RKO (cell line): ENCODE results near the gene HCAR1.
"Not testable (repeated sequence)": the region's sequence is repeated elsewhere in the genome, so short reads cannot be mapped to it uniquely, and the experiment has no call there.

Source experiments
- DNase-seq: peaks from one replicate; pipeline ENCODE4 v3.0.0-alpha.2; 2016; ENCODE audit warnings: low spot score

Gene HCAR1

DNA sequence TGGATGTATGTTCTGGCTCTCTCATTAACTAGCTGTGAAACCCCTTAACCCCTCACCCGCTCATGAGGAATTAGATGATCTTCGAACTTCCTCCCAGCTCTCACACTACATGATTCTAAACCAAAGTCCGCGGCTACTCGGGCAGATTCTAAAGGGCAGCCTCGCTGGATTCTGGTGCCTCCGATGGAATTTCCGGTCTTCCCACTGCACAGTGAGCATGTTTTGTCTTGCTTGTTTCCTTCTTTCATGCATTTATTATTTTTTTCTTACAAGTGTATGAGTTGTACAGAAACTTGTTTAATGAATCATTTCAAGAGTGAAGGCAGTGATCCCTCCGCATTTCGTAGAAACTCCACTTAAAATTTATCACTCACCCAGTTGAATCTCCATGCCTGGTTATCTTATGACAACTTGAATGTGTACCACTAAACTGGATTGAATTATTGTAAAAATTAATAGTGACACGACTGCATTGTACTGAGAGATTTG, 9.5 kb downstream of the HCAR1 start:
- no peak for DNase-seq

- not testable (repeated sequence) for DNase-seq
These were observed 14.0 kb downstream of the HCAR1 start, which contains the start of gene HCAR3 for GRCh38 chr12:122716658-122717057. TSS of gene HCAR3 (minus strand) at chr12:122716811. CDS start at chr12:122716737, 74 bp downstream.

DNA sequence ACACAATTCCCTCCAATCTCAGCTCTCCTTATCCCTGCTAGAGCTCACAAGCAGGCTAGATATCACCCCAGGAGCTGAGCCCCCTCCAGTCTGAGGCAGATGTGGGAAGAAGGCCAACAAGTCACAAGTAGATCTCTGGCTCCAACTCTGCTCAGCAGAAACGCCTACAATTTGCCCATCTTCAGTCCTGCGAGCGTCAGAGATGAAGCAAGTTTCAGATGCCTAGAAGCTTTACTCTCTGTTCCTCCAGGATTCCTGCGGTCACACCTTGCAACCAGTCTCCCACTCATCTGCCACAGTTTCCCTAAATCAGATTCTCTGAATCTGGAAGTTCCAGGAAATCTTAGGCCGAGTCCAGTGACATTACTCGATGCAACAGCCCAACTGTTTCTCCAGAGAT, 15.4 kb downstream of the HCAR1 start:
- not testable (repeated sequence) for DNase-seq

DNA sequence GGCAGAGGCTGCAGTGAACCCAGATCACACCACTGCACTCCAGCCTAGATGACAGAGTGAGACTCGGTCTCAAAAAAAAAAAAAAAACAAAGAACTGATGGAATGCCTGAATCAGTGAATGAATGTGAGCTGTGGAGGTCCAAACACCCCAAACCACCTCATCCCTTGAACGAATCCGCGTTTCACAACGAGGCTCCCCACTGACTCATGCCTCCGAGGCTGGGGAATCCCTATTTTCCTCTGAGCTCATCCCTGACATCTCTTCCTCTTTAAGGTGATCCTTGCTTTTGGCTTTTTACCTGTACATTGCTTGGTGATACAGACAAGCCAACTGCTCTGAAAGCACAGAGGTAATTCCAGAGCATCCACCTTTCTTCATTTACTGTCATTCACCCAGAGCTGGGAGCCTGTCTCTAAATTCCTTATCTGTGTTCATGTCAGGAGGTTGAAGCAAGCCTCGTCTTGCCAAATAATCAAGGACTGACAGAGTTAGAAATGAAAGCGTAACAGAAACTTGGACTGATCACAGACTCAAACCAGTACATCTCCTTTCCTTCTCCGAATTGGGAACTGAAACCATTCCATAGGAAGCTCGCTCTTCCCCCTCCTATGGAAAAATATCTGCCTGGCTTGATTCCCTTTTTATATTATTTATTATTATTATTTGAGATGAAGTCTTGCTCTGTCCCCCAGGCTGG, 17.0 kb downstream of the HCAR1 start:
- not testable (repeated sequence) for DNase-seq

GRCh38 chr12:122711266-122711665, 19.4 kb downstream of the HCAR1 start:
- not testable (repeated sequence) for DNase-seq

- DNase-seq = not testable (repeated sequence)
These were observed 20.3 kb downstream of the HCAR1 start for GRCh38 chr12:122710341-122710740.

GRCh38 chr12:122709287-122709686, 21.4 kb downstream of the HCAR1 start:
- DNase-seq = not testable (repeated sequence)

GRCh38 chr12:122703841-122704240, 26.8 kb downstream of the HCAR1 start:
- DNase-seq = not testable (repeated sequence)

- not testable (repeated sequence) for DNase-seq
These were observed 27.6 kb downstream of the HCAR1 start, which contains the start of gene HCAR2 for GRCh38 chr12:122702890-122703611. TSS of gene HCAR2 (minus strand) at chr12:122703357. CDS start at chr12:122703283, 74 bp downstream.

GRCh38 chr12:122701481-122701880, 29.2 kb downstream of the HCAR1 start:
- DNase-seq = not testable (repeated sequence)

DNA sequence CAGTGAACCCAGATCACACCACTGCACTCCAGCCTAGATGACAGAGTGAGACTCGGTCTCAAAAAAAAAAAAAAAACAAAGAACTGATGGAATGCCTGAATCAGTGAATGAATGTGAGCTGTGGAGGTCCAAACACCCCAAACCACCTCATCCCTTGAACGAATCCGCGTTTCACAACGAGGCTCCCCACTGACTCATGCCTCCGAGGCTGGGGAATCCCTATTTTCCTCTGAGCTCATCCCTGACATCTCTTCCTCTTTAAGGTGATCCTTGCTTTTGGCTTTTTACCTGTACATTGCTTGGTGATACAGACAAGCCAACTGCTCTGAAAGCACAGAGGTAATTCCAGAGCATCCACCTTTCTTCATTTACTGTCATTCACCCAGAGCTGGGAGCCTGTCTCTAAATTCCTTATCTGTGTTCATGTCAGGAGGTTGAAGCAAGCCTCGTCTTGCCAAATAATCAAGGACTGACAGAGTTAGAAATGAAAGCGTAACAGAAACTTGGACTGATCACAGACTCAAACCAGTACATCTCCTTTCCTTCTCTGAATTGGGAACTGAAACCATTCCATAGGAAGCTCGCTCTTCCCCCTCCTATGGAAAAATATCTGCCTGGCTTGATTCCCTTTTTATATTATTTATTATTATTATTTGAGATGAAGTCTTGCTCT, 30.5 kb downstream of the HCAR1 start:
- DNase-seq = not testable (repeated sequence)

- not testable (repeated sequence) for DNase-seq
These were observed 33.7 kb downstream of the HCAR1 start for GRCh38 chr12:122696922-122697321.

- DNase-seq = no peak
These were observed 39.1 kb downstream of the HCAR1 start for GRCh38 chr12:122691566-122691965.

GRCh38 chr12:122688291-122688690, 42.4 kb downstream of the HCAR1 start:
- DNase-seq = no peak

DNA sequence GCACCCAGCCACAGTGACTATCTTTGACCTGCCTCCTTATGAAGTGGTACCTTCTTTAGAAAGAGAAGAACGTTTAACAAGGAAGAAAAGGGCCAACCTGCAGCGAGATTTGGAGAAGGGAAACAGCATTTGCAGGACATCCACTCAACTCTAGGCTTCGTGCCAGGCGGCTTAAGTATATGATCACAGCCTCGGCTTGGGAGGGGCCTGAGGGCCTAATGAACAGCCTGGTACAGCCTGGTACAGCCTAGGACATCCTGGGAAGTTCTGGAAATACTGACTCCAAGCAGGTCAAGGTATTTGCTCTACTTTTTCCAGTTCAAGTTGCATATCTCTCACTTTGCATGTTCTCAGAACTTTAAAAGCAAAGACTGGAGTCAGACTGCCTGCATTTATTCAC, 43.6 kb downstream of the HCAR1 start:
- DNase-seq = no peak

- no peak for DNase-seq
These were observed 44.1 kb downstream of the HCAR1 start for GRCh38 chr12:122686538-122686937.

DNA sequence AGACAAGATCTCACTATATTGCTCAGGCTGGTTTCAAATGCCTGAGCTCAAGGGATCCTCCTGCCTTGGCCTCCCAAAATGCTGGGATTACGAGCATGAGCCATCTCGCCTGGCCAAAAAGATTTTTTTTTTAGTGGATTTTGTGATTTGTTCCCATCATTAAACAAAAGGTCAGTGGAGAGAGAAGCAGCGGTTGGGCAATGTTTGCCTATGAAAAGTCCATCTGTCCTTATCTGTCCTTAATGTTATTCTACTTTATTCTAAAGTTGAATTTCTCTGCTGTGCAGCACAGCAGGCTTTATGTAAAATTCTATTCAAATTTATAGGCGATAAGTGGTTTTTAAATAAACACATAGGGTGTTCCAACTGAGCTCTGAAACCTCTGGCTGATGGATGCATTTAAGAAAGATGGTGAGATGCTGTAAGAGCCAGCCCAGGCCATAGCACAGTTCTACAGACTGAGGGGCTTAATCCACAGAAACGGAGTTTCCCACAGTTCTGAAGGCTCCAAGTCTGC, 46.3 kb downstream of the HCAR1 start:
- no peak for DNase-seq

GRCh38 chr12:122681814-122682213, 48.8 kb downstream of the HCAR1 start:
- DNase-seq = no peak

GRCh38 chr12:122680989-122681388, 49.7 kb downstream of the HCAR1 start:
- DNase-seq = not testable (repeated sequence)

GRCh38 chr12:122676781-122677180, 53.9 kb downstream of the HCAR1 start:
- DNase-seq = not testable (repeated sequence)
